Panc1 (cell line): ENCODE results near the gene GRK6.

Experiments used
- CTCF ChIP-seq: fragments of 450-650 bp; IDR thresholded peaks from 2 replicates; pipeline ENCODE4 v1.5.1; 2017; ENCODE audit warnings: mild to moderate bottlenecking
- POLR2AphosphoS5 ChIP-seq: IDR thresholded peaks from 2 replicates; pipeline ENCODE4 v1.6.1; 2012; ENCODE audit warnings: mild to moderate bottlenecking, low read depth, low read length, moderate library complexity
- REST ChIP-seq, 2 experiments: IDR thresholded peaks; 2 replicates each; pipeline ENCODE4 v1.6.1; 2011 to 2012; ENCODE audit warnings: low read depth in 2 of 2, control low read depth in 1 of 2, low read length in 1 of 2, mild to moderate bottlenecking in 1 of 2, moderate library complexity in 1 of 2; ENCODE audit not compliant: insufficient read depth in 1 of 2
- TCF7L2 ChIP-seq: IDR thresholded peaks from 2 replicates; pipeline ENCODE4 v1.6.1; 2011; ENCODE audit warnings: mild to moderate bottlenecking, low read depth, low read length, inconsistent platforms

- TF ChIP-seq CTCF (no peak; the same call in 1 of the 2 replicates), REST (IDR thresholded peaks at IDR 0.05; ENCODE audit: insufficient read depth in 1 of 2, low read depth in 2 of 2, low read length in 1 of 2) (no peak), POLR2AphosphoS5 (no peak), TCF7L2 (no peak)
Observed at GRCh38 chr5:177487975-177488374, 61.5 kb downstream of the GRK6 start.
